AG04450 (cell line): ENCODE data around the gene OR10AD1. TPM values are rescaled to one million over a fixed set of nuclear protein-coding genes. Genes with fewer than 3 reads are reported as not detected.

Source experiments
- CTCF ChIA-PET: fragments of 300-600, 350-600 bp; formaldehyde crosslinking; extraction: SDS; loops from one replicate; lab custom pipeline; 2022; ENCODE audit warnings: antibody characterized with exemption, inconsistent platforms; lab: Charles Lee
- POLR2A ChIA-PET: fragments of 350-600 bp; formaldehyde crosslinking; extraction: SDS; loops from one replicate; lab custom pipeline; 2021; ENCODE audit warnings: antibody characterized with exemption, inconsistent platforms; lab: Yijun Ruan, JAX
- DNase-seq: peaks from one replicate; pipeline ENCODE4 v3.0.0-alpha.2; 2011; ENCODE audit warnings: low read depth, low spot score
- H3K27ac ChIP-seq: one replicate; pipeline ENCODE4 v1.5.1; 2012; ENCODE audit warnings: low read depth, low read length, control low read depth
- H3K27me3 ChIP-seq: one replicate; pipeline ENCODE4 v1.6.0; 2012; ENCODE audit warnings: low read length; ENCODE audit not compliant: control insufficient read depth, insufficient read depth
- H3K4me3 ChIP-seq: 2 replicates; pipeline ENCODE4 v1.5.1; 2011; ENCODE audit warnings: mild to moderate bottlenecking, low read depth, low read length, control low read depth
- H3K9me3 ChIP-seq: 2 replicates; pipeline ENCODE4 v1.5.1; 2012; ENCODE audit warnings: low read length; ENCODE audit not compliant: control insufficient read depth, insufficient read depth
- CTCF ChIP-seq: IDR thresholded peaks from 2 replicates; pipeline ENCODE4 v1.5.1; 2011; ENCODE audit warnings: low read depth, low read length, control low read depth, inconsistent platforms
- polyA plus RNA-seq: library from polyadenylated mRNA; depleted of rRNA; stranded (reverse); fragments of >200 nt; gene quantifications from 2 replicates; pipeline ENCODE4 v1.2.3, GENCODE V29; 2011

OR10AD1 gene
- polyA plus RNA-seq, 1 experiment: not detected

DNA sequence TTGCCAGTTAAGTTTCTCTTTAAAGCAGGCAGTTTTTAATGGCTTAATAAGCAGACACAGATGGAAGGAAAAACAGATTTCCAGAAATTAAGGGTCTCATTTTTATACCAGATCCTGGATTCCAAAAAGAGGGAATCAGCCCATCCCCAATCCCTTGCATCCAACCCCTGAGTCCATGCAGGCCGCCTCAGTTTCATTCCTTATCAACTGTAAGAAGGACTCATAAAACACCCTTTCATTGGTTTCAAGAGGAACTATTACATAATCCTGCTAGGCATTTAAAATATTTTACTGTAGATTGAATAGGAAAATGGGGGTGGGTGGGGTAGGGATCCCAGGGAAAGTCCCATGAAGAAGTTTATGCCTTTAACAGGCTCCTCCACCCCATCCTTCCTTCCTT lies 10.2 kb downstream of the OR10AD1 start:
- ChIA-PET POLR2A (no interaction called here), CTCF (no interaction called here)
- Histone ChIP-seq H3K27me3 (peaks cover 13% of the 10 kb centered on the region), H3K9me3 (no peaks in the 10 kb centered on the region), H3K4me3 (no peak overlapping the region), H3K27ac (no peak overlapping the region)
- DNase-seq: no peak
- no peak for TF ChIP-seq CTCF

- no peak for TF ChIP-seq CTCF
- CTCF ChIA-PET: interaction anchor here (3.6 kb wide), 1 partner anchor 8 kb away, joined by 58 read pairs; no protein-coding TSS in a partner anchor
- Histone ChIP-seq H3K4me3 (no peak overlapping the region), H3K27ac (no peak overlapping the region), H3K9me3 (no peaks in the 10 kb centered on the region), H3K27me3 (peaks cover 20% of the 10 kb centered on the region)
- no peak for DNase-seq
- POLR2A ChIA-PET: no interaction called here
Observed at GRCh38 chr12:48191096-48191495, 12.0 kb downstream of the OR10AD1 start.

GRCh38 chr12:48189331-48190125 lies 13.6 kb downstream of the OR10AD1 start:
- no peak overlapping the region for H3K27ac ChIP-seq
- DNase-seq: no peak
- peak; percentile 85 for TF ChIP-seq CTCF
- peaks cover 31% of the 10 kb centered on the region for H3K27me3 ChIP-seq
- H3K4me3 ChIP-seq: no peak overlapping the region
- ChIA-PET POLR2A (no interaction called here), CTCF (interaction anchor here (0.5 to 3.6 kb wide), 30 partner anchors 9 to 526 kb away, joined by 3 to 58 read pairs (median 4); partner anchors contain the start of genes ASB8, OR10AD1 and PFKM)
- H3K9me3 ChIP-seq: peaks cover 1% of the 10 kb centered on the region; the same call in 1 of the 2 replicates

DNA sequence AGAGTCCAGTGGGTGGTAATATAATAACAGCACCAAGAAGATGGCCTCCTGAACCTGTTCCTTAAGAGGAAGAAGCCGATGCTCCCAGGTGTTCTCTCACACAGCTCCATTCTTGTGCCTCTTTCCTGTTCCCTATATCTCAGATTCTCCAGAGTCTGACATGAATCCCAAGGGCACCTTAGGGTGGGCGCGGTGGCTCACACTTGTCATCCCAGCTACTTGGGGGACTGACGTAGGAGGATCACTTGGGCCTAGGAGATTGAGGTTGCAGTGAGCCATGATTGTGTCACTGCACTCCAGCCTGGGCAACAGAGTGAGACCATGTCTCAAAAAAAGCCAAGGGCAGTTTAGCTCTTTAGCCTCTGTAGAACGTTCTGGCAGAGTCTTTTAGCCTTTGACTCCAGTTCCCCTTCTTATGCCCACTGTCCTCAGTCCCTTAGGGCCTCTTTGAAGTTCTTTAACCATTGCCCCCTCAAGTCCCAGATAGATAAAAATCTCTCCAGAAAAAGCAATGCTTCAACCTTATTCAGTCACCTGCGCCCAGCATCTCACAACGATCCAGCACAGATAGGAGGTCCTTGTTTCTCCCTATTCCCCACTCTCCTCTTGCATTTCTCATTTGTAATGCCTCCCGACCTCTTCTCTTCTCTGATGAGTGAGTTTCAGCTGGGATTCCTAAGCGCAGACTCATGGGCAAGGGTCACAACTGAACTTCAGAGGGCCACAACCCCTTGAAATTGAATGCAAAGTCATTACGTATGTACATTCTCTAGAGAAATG lies 15.0 kb downstream of the OR10AD1 start:
- peaks cover 37% of the 10 kb centered on the region for H3K27me3 ChIP-seq
- H3K4me3 ChIP-seq: no peak overlapping the region
- POLR2A ChIA-PET: no interaction called here
- no peak overlapping the region for H3K27ac ChIP-seq
- DNase-seq: no peak
- H3K9me3 ChIP-seq: peaks cover 5% of the 10 kb centered on the region; the same call in 1 of the 2 replicates
- TF ChIP-seq CTCF: no peak
- CTCF ChIA-PET: interaction anchor here (1.0 to 3.6 kb wide), 9 partner anchors 8 to 113 kb away, joined by 3 to 58 read pairs (median 6); partner anchors contain the start of gene ASB8
